ENCODE data around the gene SLC25A6.

Gene SLC25A6

GRCh38 chrX:1341545-1342184, 50.2 kb downstream of the SLC25A6 start:
- H3K4me3 ChIP-seq (ENCODE audit: low read depth, low read length): no peak overlapping the region
- DNase-seq (ENCODE audit: low read depth): no peak
- TF ChIP-seq, protein P1, sequence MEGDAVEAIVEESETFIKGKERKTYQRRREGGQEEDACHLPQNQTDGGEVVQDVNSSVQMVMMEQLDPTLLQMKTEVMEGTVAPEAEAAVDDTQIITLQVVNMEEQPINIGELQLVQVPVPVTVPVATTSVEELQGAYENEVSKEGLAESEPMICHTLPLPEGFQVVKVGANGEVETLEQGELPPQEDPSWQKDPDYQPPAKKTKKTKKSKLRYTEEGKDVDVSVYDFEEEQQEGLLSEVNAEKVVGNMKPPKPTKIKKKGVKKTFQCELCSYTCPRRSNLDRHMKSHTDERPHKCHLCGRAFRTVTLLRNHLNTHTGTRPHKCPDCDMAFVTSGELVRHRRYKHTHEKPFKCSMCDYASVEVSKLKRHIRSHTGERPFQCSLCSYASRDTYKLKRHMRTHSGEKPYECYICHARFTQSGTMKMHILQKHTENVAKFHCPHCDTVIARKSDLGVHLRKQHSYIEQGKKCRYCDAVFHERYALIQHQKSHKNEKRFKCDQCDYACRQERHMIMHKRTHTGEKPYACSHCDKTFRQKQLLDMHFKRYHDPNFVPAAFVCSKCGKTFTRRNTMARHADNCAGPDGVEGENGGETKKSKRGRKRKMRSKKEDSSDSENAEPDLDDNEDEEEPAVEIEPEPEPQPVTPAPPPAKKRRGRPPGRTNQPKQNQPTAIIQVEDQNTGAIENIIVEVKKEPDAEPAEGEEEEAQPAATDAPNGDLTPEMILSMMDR (IDR thresholded peaks at IDR 0.05; ENCODE audit: insufficient read depth, low read depth, low read length, missing control alignments): no peak

GRCh38 chrX:1336948-1337779, 54.7 kb downstream of the SLC25A6 start:
- peak overlapping the region; percentile 68 for H3K4me3 ChIP-seq (ENCODE audit: low read depth, low read length)
- DNase-seq (ENCODE audit: low read depth): peak; percentile 44
- TF ChIP-seq, protein P1 (IDR thresholded peaks at IDR 0.05; ENCODE audit: insufficient read depth, low read depth, low read length, missing control alignments): no peak

GRCh38 chrX:1336331-1336943, 55.5 kb downstream of the SLC25A6 start, which contains the start of gene IL3RA:
Gene IL3RA (plus strand): TSS chrX:1336785. CDS start chrX:1341766, 4,981 bp downstream.
- DNase-seq (ENCODE audit: low read depth): peak; percentile 71
- TF ChIP-seq, protein P1 (IDR thresholded peaks at IDR 0.05; ENCODE audit: insufficient read depth, low read depth, low read length, missing control alignments): no peak
- peak within 1 kb of the TSS; percentile 68 for H3K4me3 ChIP-seq (ENCODE audit: low read depth, low read length)
